HG02678 (cell line): ENCODE results near the gene BTG4.

Experiments
- ATAC-seq: cut with Tn5 transposase; IDR thresholded peaks from one replicate; pipeline ENCODE4 v1.9.1; 2021; ENCODE audit warnings: mild to moderate bottlenecking, moderate library complexity; ENCODE audit not compliant: unreplicated experiment

The BTG4 gene

DNA sequence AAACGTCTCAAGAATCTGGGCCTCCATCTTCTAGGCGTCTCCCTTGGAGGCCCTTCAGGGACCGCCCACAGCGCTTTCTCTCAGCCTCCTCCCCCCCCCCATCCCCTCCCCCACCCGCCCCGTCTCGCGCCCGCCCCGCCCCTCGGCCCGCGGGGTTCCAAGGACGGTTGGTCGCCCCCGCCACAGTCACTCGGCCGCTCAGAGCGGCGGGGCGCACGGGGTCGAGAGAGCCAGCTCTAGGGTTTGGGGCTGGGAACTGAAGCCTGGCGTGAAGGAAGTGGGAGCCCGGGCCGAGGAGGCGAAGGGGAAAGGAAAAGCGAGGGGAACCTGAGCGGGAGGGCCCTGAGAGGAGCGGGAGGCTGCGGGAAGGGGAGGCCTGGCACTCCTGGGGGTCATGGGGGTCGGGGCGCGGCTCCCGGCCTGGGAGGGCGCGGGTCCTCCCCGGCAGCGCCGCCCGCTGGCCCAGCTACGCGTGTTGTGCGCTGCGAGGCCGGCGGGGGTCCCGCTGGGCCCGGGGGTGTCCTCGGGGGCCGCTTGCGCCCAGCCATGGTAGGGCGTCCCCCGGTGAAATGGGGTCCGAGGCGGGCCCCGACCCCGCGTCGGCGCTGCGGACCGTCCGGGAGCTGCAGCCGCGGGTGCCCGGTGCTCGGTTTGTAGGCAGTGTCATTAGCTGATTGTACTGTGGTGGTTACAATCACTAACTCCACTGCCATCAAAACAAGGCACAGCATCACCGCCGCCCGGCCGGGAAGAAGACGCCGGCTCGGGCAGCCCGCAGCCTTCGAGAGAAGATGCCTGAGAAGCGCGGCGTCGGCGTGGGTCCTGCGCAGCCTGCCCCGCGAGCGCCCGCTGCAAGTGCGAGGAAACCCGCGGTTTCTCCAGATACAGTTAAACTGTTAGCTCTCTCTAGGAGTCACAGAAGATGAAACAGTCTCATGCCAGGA lies at the start of gene BTG4:
Gene BTG4, minus strand, starts transcription at position 91 of the 944 bp plus-strand sequence. CDS start 13,610 bp downstream, outside the sequence.
- ATAC-seq, result no peak

DNA sequence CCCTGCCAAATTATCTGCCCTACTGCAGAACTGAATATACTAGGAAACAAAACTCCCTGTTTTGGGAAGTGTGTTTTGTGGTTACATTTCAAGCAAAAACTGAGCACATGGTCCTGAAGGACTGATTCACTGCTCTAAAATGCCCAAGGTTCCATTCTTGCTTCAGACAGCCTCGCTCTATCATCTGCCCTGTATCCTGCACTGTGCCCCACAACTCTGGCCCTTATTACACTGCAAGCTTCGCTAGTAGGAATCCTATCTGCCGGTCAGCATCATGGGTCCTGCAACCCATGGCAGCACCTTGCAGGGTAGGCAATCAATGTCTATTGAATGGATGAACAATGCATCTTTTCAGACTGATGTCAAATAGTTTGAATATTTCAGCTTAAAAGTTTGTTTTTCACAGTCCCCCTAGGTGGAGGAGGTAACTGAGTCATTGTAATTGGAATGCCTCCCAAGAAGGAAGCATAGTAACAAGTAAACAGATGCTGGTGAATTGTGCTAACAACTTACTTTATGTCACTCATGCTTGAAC lies 49.7 kb upstream of the BTG4 start:
- ATAC-seq, result no peak

DNA sequence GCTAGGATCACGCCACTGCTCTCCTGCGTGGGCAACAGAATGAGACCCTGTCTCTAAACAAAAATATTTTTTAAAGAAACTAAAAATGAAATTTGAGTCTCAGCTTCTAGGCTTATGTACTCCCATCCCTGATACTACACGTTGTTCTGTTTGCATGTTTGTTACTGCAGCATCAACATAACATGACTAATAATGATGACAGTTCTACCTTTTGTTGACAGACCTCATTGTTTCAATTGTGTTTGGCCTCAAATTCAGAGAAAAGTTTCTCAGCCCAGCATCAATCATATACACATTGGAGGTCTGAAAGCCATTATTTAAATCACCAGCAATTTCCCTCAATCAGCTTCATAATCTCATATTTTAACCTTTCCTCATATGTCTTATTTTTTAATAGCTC lies 49.1 kb upstream of the BTG4 start:
- no peak for ATAC-seq

DNA sequence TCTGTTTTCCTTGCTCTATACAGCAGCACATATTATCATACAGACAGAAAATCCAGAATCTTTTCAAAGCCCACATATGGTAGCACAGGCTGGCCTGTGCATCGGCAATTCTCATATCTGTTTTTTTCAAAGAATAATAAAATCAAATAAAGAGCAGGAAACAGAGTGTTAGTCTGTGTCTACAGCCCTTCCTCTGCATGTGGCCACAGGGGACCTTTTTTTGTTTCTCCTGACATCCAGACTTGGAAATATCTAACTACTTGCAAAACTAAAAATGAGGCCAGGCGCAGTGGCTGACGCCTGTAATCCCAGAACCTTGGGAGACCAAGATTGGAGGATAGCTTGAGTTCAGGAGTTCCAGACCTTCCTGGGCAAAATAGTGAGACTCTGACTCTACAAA lies 48.6 kb upstream of the BTG4 start:
- ATAC-seq, result no peak

DNA sequence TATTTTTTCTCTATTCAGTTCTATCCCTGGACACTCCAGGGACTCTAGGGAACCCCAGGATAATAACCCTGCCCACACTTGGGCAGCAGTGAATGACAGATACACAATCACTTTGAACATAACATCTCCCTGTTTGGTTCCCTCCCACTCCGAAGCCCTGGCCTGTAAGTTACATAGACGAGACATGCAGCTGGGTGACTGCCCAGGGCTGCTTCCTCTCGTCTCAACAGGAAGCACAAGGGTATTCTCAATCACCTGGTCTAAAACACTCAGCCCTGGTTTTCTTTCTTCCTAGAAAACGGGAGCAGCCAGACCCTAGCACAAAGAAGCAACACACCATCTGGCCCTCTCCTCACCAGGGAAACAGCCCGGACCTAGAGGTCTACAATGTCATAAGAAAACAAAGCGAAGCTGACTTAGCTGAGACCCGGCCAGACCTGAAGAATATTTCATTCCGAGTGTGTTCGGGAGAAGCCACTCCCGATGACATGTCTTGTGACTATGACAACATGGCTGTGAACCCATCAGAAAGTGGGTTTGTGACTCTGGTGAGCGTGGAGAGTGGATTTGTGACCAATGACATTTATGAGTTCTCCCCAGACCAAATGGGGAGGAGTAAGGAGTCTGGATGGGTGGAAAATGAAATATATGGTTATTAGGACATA lies 47.7 kb upstream of the BTG4 start:
- no peak for ATAC-seq

DNA sequence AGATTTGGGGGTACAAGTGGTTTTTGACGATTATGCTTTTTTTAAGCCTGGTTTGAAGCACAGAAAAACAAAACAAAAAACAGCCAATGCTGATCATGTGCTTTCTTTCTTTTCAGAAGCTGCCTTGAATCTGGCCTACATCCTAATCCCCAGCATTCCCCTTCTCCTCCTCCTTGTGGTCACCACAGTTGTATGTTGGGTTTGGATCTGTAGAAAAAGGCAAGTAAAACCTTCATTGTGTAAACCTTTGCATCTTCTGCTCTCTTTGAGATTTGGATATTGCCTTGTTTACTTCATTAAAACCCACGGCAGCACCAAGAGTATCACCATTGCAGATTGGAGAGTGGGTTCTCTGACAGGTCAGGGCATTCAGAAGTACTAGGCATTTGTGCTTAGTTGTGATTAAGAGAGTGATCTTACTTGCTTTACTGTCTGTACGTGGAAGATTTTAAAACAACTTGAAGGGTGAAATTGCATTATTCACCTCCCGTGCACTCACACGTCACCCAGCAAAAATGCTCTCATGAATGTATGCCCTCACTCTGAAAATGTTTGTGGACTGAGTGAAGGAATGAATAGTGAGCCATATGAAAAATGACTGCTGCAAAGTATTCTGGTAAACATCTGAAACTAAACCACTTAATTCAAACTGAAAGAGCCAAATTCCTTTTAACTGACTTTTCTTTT lies 45.4 kb upstream of the BTG4 start:
- ATAC-seq, result no peak

DNA sequence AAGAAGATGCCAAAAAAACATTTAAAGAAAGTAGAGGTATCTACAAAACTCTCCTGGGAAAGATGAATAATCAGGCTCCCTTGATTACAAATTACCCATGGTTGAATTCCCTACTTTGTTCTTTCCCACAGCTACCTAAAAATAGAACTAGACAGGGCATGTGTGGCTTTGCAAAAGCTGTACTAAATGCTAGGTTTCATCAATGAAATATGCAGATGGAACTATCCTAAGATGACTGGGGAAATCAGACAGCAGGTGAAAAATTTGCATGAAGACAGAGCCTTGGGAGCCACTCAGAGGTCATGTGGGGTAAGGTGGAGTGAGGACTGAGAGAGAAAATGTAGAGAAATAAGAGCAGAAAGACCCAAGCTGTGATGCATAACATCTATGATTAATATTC lies 43.1 kb upstream of the BTG4 start:
- ATAC-seq, result no peak

DNA sequence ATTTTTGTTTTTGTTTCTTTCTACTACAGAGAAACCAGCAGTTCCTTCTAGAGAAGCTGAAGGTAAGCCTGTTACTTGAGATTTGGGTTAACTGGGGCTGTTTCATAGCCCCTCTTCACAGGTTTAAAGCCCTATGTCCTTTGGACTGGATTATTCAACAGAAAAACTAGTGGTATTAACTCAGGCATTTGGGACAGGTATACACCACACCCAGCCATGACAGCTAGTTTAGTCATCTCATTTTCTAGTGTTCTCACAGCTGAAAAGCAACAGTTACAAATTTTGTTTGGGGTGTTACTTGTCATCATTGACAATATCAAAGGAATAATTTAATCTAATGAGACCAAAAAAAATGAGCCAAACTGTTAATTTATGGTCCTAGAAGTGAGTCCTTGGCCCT lies 42.3 kb upstream of the BTG4 start:
- ATAC-seq, result no peak

DNA sequence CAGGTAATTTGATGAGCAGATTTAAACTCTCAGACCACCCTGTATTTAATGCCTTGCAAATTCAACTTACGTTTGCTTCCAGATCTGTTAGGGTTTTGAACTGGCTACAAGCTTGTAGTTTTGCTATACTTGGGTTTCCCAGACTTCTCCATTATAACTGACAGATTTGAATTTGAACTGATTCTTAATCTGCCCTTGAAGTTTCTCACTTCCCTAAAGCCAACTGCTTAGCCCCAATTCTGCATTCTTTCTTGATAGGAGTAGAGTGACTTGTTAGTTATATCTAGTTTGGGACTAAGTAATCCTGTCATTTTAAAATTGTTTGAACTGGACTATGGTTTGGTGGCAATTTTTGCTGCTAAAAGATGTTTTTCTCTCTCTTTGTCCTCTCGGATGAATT lies 38.1 kb upstream of the BTG4 start:
- ATAC-seq, result no peak

DNA sequence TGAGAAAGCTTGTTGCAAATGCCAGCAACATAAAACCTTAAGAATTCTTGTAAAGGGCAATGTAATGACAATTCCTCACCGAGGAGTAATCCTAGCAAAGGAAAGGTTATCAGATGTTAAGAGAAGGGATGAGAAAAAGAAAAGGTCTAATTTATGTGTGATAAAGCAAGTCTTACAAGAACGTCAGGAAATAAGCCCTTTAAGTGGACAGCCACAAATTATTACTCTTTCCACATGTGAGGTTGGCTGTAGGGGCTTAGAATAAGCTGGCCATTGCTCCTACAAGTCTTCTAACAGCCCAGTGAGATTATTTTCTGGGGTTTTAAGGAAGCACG lies 37.6 kb upstream of the BTG4 start:
- no peak for ATAC-seq

DNA sequence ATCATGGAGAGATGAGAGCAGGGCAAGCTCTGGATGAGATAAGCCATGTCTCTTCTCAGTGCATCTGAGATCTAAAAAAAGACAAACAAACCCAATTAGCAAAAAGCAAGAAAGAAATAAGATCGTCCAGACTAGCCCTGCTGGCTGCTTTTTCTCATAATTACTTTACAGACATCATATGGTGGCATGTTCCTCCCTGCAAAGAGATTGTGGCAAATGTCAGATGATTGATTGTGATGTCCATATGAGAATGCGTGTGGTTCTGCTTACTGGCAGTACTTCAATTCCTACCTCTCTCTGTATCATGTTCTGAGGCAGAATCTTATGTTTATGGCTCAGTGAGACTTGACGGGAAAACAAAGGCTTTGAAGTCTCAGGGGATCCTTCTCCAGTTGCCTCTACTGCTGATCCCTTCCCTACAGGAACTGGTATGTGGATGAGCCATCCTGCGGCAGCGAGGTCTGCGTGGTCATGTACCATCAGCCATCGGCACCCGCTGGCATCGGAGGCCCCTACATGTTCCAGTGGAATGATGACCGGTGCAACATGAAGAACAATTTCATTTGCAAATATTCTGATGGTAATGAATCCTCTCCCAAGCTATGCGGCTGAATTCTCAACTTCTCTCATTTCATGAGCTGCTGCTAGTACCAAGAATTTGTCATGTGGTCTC lies 37.1 kb upstream of the BTG4 start:
- ATAC-seq, result no peak

DNA sequence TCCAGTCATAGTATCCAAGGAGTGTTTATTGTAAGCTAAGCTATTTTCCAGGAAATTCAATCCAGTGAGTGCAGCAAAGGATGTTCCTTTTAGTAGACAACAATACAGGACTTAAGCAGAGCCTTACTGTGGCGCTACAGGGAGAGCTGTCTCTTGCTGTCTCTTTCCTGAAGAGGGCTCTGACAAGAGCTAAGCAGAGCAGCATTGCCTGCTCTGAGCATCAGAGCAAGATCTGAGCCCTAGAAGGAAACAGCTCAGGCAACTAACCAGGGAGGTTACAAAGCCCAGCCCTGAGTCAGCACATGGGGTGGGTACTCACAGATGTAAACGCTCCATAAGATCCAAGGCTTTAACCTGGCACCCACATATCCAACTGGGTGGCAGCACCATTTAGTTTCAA lies 36.3 kb upstream of the BTG4 start:
- ATAC-seq, result no peak

DNA sequence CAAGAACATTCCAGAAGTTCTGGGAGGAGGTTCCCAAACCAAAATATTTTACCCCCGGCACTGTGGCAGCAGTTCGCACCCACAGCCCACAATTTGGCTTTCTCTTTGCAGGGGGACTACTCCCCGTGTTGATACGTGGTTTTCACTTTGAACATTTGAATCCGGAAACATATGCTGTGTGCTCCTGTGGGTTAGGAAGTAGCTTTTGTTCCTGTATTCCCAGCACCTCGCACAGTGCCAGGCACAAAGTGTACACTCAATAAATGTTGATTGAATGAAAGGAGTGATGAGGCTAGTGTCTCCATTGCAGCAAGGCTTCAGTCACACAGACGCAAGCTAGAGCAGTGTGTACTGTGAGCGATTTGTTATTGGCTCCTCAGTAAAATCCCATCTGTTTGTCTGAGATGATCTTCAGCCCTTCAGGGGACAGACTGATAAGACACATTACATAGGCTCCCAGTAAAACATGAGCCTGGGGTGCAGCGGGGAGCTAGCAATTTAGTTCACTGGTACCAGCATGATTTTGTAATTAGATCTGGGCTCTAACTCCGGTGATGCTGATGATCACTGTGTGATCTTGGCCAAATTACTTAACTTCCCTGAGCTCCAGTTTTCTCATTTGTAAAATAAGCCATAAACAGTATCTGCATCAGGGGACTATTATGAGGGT lies 30.6 kb upstream of the BTG4 start:
- ATAC-seq, result no peak

DNA sequence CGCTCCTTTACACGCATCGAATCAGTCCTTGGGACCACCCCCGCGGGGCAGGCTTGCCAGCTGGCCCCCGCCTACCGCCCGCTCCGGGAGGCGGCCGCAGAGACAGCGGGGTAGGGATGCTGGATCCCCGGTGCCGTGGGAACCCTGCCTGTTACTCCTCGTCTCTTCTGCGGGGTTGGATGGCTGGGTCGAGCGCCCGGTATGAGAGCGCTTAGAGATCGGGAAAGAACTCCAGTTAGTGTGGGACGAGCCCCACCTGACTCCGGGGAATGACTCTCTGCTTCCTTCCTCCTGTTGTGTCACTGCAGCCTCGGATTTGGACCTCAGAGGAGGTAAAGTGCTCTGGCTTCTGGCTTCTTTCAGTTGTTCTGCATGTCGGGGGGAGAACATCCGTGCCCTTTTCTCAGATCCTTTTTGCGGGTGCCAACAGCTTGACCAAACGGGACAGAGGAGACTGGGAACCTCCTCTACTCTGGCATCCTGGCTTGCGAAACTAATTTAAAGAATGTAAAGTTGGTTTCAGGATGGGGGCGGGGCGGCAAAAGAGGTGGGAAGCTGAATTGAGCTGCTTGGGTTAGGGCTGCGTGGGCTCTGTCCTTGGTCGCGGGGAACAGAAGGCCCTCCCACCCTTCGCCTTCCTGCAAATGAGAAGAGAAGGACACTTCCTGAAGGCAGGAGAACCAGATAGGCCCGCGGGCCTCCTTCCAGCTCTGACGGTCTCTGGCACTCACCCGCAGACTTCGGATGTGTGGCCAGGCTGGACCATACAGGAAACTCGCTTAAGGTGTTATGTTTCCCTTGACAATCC lies 29.3 kb upstream of the BTG4 start:
- no peak for ATAC-seq

DNA sequence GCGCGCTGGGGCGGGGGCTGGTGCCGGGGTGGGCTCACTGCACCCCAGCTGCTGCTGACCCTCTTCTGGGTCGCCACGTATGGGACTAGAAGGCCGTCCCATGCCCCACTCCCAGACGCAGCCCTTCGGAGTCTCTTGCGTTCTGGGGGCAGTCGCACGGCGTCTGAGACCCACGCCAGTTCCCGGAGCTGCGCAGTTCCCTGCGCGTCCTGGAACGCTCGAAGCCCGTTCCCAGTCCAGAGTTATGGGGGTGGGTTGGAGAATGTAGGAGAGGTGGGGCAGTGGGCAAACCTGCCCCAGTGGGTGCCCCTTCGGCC lies 28.7 kb upstream of the BTG4 start:
- no peak for ATAC-seq

DNA sequence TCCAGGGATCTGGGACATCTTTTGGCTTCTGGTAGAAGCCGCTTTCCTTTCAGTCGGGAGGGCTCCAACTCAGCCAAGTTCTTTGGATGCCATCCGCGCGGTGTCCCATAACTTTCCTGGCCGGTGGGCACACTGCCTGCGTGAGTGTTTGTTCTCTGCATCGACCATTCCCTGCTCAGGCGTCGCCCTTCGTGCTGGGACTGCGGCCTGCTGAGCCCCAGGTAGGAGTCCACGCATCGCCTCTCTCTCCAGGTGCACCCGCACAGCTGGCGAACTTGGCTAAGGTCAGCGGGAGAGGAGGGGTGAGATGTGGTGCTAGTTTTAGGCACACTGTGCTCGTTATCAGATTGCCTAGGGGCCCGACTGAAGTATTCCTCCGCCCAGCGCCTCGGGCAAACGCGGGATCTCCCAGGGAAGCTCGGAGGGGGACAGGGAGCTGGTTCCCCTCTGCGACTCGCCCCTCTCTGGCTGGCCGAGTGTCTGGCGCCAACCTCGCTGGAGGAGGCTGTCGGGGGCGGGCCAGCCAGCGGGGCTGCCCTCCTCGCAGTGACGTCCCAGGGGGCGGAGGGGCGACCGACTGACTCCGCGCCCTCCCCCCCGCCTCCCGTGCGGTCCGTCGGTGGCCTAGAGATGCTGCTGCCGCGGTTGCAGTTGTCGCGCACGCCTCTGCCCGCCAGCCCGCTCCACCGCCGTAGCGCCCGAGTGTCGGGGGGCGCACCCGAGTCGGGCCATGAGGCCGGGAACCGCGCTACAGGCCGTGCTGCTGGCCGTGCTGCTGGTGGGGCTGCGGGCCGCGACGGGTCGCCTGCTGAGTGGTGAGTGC lies 28.1 kb upstream of the BTG4 start, which contains the start of gene LAYN:
Gene LAYN, plus strand, starts transcription at position 607 of the 823 bp plus-strand sequence. Its CDS starts 124 bp downstream, at position 731.
- ATAC-seq, result no peak

DNA sequence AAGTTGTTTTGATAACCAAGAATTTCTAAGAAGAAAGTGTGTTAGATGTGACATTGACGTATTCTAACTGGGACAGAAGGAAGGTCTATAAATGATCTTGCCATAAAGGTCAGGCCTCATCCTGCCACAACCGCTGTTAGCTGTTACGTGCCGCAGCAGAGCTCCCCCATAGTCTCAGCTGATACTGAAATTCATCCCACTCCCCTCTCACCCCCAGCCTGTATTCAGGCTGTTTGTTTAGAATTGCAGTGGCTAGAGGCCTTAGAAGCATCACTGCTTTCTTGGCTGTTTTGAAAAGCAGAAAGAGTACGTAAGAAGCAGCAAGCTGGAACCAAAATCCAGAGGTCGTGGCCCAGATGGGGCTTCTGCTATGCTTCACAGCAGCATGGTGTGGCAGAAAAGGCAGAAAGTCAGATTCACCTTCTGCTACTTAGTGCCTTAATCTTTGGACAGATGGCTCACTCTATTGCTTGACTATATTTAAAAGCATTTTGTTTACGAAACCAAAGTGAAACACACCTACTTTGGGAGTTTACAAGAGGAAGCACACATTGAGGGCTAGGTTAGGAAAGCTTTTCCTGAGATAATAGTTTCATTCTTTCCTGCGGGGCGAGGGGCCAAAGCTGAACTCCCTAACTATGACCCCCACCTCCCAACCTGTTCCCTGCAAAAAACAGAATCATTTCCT lies 27.4 kb upstream of the BTG4 start:
- ATAC-seq, result no peak

DNA sequence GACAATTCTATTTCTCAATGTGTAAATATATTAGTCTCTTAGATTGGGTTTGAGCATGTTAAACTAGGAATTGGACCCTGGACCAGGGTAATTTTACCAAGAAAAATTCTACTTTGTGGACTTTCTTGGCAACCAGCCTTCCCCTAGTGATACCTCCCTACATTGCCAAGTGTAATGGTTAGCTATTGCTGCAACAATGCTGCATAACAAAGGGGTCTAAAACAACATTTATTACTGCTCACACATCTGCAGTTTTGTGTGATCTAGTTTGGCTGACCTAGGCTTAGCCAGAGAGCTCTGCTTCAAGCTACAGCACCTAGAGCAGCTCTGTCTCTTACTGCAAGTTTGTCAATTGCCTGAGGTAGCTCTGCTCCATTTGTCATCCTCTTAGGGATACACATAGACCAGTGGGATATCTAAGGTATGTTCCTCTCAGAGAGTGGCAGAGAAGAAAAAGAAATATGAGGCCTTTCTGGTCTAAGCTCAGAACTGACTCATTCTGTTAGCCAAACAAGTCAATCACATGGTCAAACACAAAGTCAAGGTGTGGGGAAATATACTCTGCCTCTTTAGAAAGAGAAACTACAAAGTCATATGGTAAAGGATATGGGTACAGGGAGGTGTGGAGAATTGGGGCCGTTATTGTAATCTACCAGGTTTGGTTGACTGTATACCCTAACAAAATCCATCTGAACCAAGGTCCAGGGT lies 26.4 kb upstream of the BTG4 start:
- no peak for ATAC-seq
